Stimulated activated naive CD8-positive, alpha-beta T cell treated with anti-CD3 and anti-CD28 coated beads, Interleukin-15, Interleukin-2, amounts not matched to agents 100 ng/mL and 50 ng/mL, for 24 hours (primary cell): Measurements from ENCODE around the gene PALM.

Experiments
- H3K27ac Mint-ChIP-seq: one replicate; pipeline ENCODE4 v1.8.0; 2021; ENCODE audit warnings: mild to moderate bottlenecking, mixed read lengths
- H3K27me3 Mint-ChIP-seq: one replicate; pipeline ENCODE4 v1.8.0; 2021; ENCODE audit warnings: mixed read lengths
- H3K36me3 Mint-ChIP-seq: one replicate; pipeline ENCODE4 v1.8.0; 2021; ENCODE audit warnings: low read depth, mixed read lengths
- H3K4me1 Mint-ChIP-seq: one replicate; pipeline ENCODE4 v1.8.0; 2021; ENCODE audit warnings: low read depth, mixed read lengths
- H3K4me3 Mint-ChIP-seq: one replicate; pipeline ENCODE4 v1.8.0; 2021; ENCODE audit warnings: mild to moderate bottlenecking, mixed read lengths
- H3K9me3 Mint-ChIP-seq: one replicate; pipeline ENCODE4 v1.8.0; 2021; ENCODE audit warnings: mixed read lengths

Gene PALM

GRCh38 chr19:676007-676338, 32.8 kb upstream of the PALM start:
- Mint-ChIP-seq H3K9me3 (no peaks in the 10 kb centered on the region), H3K27ac (no peak overlapping the region)

DNA sequence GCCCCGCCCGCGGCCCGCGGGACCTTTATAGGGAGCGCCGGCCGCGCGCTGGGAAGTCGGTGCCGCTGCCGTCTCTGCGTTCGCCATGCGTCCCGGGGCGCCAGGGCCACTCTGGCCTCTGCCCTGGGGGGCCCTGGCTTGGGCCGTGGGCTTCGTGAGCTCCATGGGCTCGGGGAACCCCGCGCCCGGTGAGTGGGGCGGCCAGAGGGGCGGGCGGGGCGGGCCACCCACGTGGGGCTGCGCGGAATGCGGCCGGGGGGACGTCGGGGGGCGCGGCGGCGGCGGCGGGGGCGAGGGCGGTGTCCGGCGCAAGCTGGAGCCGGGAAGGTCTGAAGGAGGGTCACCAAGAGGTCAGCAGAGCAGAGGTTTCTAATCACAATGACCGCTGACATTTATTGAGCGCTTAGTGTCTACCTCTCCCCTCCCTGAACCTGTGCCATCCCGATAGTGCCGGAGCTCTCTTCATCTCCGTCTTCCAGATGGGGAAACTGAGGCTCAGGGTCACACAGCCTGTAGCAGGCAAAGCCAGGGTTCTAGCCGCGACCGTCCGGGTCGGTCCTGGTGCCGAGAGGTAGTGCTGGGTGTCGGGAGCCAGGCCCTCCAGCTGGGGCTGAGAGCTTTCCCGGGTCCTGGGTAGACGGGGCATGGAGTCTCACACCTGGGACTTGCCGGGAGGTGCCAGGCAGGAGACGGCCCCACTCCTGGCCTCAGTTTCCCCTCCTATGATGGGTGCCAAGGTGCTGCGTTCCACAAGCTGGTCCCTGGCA, 32.2 kb upstream of the PALM start, which contains the start of gene FSTL3:
Gene FSTL3 (plus strand): TSS at position 54 of the 767 bp plus-strand sequence. CDS start 32 bp downstream, at position 86.
- peaks cover 7% of the 10 kb centered on the region for H3K27me3 Mint-ChIP-seq
- no peak within 1 kb of the TSS for H3K27ac Mint-ChIP-seq
- H3K4me3 Mint-ChIP-seq = no peak within 1 kb of the TSS
- H3K9me3 Mint-ChIP-seq = no peaks in the 10 kb centered on the region
- no peaks in the 10 kb centered on the region for H3K36me3 Mint-ChIP-seq
- peaks cover 11% of the 10 kb centered on the region for H3K4me1 Mint-ChIP-seq

More at GRCh38 chr19:676007-676338, 32.8 kb upstream of the PALM start:
- Mint-ChIP-seq H3K27me3 (peaks cover 7% of the 10 kb centered on the region), H3K36me3 (no peaks in the 10 kb centered on the region), H3K4me3 (no peak overlapping the region), H3K4me1 (peaks cover 11% of the 10 kb centered on the region)

DNA sequence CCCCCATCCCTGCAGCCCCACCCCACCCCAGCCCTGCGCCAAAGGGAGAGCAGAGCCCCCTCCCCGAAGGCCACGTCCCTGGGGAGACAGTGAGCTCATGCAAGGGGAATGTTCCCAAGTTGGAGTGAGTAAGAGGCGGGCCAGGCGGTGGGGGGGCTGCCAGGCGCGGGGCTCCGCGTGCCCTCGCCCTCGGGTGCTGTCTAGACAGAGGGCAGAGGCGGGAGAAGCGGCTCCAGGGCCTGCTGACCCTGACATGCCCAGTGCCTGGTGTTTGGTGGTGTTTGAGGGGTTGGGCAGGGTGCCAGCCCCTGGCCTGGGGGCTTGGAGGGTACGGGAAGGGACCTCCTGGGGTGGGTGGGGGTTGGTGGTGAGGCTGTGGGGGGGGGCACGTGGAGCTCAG, 31.5 kb upstream of the PALM start:
- Mint-ChIP-seq H3K36me3 (no peaks in the 10 kb centered on the region), H3K4me3 (no peak overlapping the region), H3K4me1 (peaks cover 11% of the 10 kb centered on the region), H3K27me3 (peaks cover 7% of the 10 kb centered on the region), H3K9me3 (no peaks in the 10 kb centered on the region), H3K27ac (no peak overlapping the region)

- H3K4me1 Mint-ChIP-seq = peaks cover 11% of the 10 kb centered on the region
- H3K9me3 Mint-ChIP-seq = no peaks in the 10 kb centered on the region
- H3K4me3 Mint-ChIP-seq = peak overlapping the region; percentile 7
- peaks cover 7% of the 10 kb centered on the region for H3K27me3 Mint-ChIP-seq
- no peaks in the 10 kb centered on the region for H3K36me3 Mint-ChIP-seq
- no peak overlapping the region for H3K27ac Mint-ChIP-seq
Measured at GRCh38 chr19:677601-678436, 30.9 kb upstream of the PALM start.

- no peaks in the 10 kb centered on the region for H3K9me3 Mint-ChIP-seq
- H3K4me3 Mint-ChIP-seq = peak overlapping the region; percentile 73
- peaks cover 11% of the 10 kb centered on the region for H3K4me1 Mint-ChIP-seq
- H3K27me3 Mint-ChIP-seq = peaks cover 7% of the 10 kb centered on the region
- no peak overlapping the region for H3K27ac Mint-ChIP-seq
- H3K36me3 Mint-ChIP-seq = no peaks in the 10 kb centered on the region
Measured at GRCh38 chr19:678791-679388, 29.8 kb upstream of the PALM start.

GRCh38 chr19:679418-680286, 29.1 kb upstream of the PALM start:
- peak overlapping the region; percentile 73 for H3K4me3 Mint-ChIP-seq
- no peaks in the 10 kb centered on the region for H3K9me3 Mint-ChIP-seq
- no peaks in the 10 kb centered on the region for H3K36me3 Mint-ChIP-seq
- peaks cover 7% of the 10 kb centered on the region for H3K27me3 Mint-ChIP-seq
- peaks cover 11% of the 10 kb centered on the region for H3K4me1 Mint-ChIP-seq
- peak overlapping the region; percentile 52 for H3K27ac Mint-ChIP-seq

- Mint-ChIP-seq H3K27me3 (peaks cover 1% of the 10 kb centered on the region), H3K27ac (peak overlapping the region; percentile 99), H3K4me3 (peak overlapping the region; percentile 88), H3K9me3 (no peaks in the 10 kb centered on the region), H3K36me3 (no peaks in the 10 kb centered on the region), H3K4me1 (peaks cover 6% of the 10 kb centered on the region)
Measured at GRCh38 chr19:680287-681028, 28.3 kb upstream of the PALM start.

DNA sequence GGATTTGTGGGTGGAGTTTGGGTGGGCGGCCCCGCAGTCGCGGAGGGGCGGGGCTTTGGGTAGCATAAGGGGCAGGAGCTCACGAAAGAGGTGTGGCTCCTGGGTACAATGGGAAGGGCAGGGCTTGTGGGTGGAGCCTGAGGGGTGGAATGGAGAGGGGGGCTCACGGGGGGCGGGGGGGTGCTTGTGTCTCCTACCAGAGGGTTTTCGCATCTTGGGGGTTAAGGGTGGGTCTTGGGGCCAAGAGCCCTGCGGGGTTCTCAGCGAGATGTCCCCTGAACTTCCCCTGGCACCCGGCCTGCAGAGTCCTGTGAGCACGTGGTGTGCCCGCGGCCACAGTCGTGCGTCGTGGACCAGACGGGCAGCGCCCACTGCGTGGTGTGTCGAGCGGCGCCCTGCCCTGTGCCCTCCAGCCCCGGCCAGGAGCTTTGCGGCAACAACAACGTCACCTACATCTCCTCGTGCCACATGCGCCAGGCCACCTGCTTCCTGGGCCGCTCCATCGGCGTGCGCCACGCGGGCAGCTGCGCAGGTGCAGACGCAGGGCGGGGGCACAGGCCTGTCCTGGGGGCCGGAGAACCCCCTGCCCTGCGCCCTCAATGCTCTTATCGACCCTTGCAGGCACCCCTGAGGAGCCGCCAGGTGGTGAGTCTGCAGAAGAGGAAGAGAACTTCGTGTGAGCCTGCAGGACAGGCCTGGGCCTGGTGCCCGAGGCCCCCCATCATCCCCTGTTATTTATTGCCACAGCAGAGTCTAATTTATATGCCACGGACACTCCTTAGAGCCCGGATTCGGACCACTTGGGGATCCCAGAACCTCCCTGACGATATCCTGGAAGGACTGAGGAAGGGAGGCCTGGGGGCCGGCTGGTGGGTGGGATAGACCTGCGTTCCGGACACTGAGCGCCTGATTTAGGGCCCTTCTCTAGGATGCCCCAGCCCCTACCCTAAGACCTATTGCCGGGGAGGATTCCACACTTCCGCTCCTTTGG, 27.4 kb upstream of the PALM start:
- H3K9me3 Mint-ChIP-seq = no peaks in the 10 kb centered on the region
- peaks cover 5% of the 10 kb centered on the region for H3K4me1 Mint-ChIP-seq
- peak overlapping the region; percentile 99 for H3K27ac Mint-ChIP-seq
- no peaks in the 10 kb centered on the region for H3K36me3 Mint-ChIP-seq
- H3K27me3 Mint-ChIP-seq = no peaks in the 10 kb centered on the region
- peak overlapping the region; percentile 88 for H3K4me3 Mint-ChIP-seq

- Mint-ChIP-seq H3K27ac (no peak overlapping the region), H3K9me3 (no peaks in the 10 kb centered on the region), H3K4me1 (peaks cover 5% of the 10 kb centered on the region), H3K4me3 (no peak overlapping the region), H3K36me3 (no peaks in the 10 kb centered on the region), H3K27me3 (no peaks in the 10 kb centered on the region)
Measured at GRCh38 chr19:682678-683320, 25.9 kb upstream of the PALM start.

DNA sequence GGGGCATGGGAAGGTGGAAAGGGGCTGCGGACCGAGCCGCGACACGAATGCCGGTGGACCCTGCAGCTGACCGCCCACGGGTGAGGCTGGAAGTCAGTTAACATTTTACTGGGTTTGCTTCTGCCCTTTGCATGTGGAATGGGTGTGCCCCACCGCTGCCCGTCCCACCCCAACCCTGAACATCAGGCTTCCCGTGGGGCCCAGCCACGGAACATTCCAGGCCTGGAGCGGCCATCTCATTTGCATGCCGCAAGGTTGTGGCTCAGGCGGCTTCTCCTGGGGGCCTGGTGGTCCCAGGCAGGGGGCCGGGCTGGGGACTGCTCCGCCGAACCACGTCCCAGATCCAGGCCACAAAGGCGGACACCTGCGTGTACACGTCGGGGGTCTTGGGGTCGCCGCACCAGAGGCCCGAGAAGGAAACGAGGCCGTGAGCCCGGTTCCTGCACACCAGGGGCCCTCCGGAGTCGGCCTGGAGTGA, 23.2 kb upstream of the PALM start:
- H3K4me1 Mint-ChIP-seq = peaks cover 3% of the 10 kb centered on the region
- no peaks in the 10 kb centered on the region for H3K27me3 Mint-ChIP-seq
- no peak overlapping the region for H3K27ac Mint-ChIP-seq
- H3K4me3 Mint-ChIP-seq = no peak overlapping the region
- H3K9me3 Mint-ChIP-seq = no peaks in the 10 kb centered on the region
- H3K36me3 Mint-ChIP-seq = no peaks in the 10 kb centered on the region

DNA sequence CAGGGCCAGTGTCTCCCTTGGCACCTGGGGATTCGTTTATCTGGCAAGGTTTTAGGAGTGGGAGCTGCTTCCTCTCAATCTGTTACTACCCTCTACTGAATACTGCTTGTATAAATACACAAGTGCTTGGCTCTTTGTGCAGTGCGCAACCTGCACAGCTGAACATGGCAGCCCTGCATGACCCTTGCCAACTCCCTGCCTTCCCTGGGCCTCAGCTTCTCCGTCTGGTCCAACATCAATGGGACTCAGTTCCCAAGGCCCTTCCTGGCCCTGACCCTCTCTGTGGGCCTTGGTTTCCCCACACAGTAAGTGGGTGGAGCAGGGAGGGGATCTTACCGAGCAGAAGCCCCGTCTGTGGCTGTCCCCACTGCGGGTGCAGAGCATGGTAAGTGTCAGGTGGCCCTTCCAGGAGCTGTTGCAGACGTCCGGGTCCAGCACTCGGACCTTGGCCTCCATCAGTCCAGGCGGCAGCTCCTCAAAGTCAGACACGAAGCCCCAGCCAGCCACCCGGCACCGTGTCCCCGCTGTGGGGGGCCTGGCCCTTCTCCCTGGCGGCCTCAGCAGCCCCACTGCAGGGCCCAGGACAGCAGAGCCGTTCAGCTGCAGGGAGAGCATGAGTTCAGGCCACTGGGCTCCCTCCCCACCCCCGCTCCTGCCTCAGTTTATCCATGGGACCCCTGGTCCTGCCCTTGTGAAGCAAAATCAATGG, 22.0 kb upstream of the PALM start:
- no peaks in the 10 kb centered on the region for H3K36me3 Mint-ChIP-seq
- no peaks in the 10 kb centered on the region for H3K27me3 Mint-ChIP-seq
- H3K9me3 Mint-ChIP-seq = no peaks in the 10 kb centered on the region
- no peaks in the 10 kb centered on the region for H3K4me1 Mint-ChIP-seq
- no peak overlapping the region for H3K4me3 Mint-ChIP-seq
- H3K27ac Mint-ChIP-seq = no peak overlapping the region

DNA sequence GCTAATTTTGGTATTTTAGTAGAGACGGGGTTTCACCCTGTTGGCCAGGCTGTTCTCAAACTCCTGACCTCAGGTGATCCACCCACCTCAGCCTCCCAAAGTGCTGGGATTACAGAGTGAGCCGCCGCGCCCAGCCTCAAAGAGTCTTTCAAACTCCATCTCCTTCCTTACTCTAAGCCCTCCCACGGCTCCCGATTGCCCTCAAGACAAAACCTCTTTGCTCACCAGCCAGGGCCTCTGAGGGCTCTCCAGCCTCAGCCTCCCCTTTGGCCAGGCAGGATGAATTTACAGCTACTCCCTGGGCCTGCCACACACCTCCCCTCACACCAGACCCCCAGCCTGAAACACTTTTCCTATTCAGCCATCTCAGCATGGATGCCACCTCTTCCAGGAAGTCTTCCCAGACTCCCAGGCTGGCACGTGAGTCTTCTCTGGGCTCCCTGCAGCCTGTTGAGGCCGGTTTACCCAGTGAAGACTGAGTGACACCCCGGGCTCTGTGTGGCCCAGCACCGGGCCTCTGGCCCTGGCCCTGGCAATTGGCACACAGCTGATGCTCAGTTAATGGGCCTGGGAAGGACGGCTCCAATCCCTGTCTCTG, 21.1 kb upstream of the PALM start:
- Mint-ChIP-seq H3K27ac (no peak overlapping the region), H3K4me1 (no peaks in the 10 kb centered on the region), H3K4me3 (no peak overlapping the region), H3K36me3 (no peaks in the 10 kb centered on the region), H3K27me3 (no peaks in the 10 kb centered on the region), H3K9me3 (no peaks in the 10 kb centered on the region)
